ENCODE data around the gene TFAP2B.

TFAP2B gene

GRCh38 chr6:50818673-50819072, at the start of gene TFAP2B:
Gene TFAP2B (plus strand): TSS chr6:50818871. CDS start chr6:50818892, 21 bp downstream.
- DNase-seq, result no peak

GRCh38 chr6:50778696-50779095, 40.0 kb upstream of the TFAP2B start:
- no peak for DNase-seq

GRCh38 chr6:50780382-50780781, 38.3 kb upstream of the TFAP2B start:
- no peak for DNase-seq

- no peak for DNase-seq
These were observed 32.8 kb upstream of the TFAP2B start for GRCh38 chr6:50785921-50786320.

- DNase-seq, result peak; percentile 5
These were observed 26.7 kb upstream of the TFAP2B start for GRCh38 chr6:50791900-50792508.

GRCh38 chr6:50792771-50793170, 25.9 kb upstream of the TFAP2B start:
- DNase-seq, result no peak

- DNase-seq, result no peak
These were observed 23.1 kb upstream of the TFAP2B start for GRCh38 chr6:50795574-50795973.

- no peak for DNase-seq
These were observed 14.4 kb upstream of the TFAP2B start for GRCh38 chr6:50804283-50804682.

- no peak for DNase-seq
These were observed 11.6 kb upstream of the TFAP2B start for GRCh38 chr6:50807035-50807434.

- DNase-seq, result no peak
These were observed 3.1 kb upstream of the TFAP2B start for GRCh38 chr6:50815436-50816114.

GRCh38 chr6:50816115-50816675, 2.5 kb upstream of the TFAP2B start:
- DNase-seq, result peak; percentile 31

GRCh38 chr6:50816947-50817645, 1.6 kb upstream of the TFAP2B start:
- DNase-seq, result no peak

- no peak for DNase-seq
These were observed 1.1 kb upstream of the TFAP2B start for GRCh38 chr6:50817646-50817950.

GRCh38 chr6:50818020-50818419, 651 bp upstream of the TFAP2B start:
- no peak for DNase-seq

- DNase-seq, result no peak
These were observed 814 bp downstream of the TFAP2B start for GRCh38 chr6:50819466-50819903.

- no peak for DNase-seq
These were observed 1.5 kb downstream of the TFAP2B start for GRCh38 chr6:50819904-50820868.

- no peak for DNase-seq
These were observed 2.2 kb downstream of the TFAP2B start for GRCh38 chr6:50820869-50821264.

GRCh38 chr6:50821441-50822077, 2.9 kb downstream of the TFAP2B start:
- DNase-seq, result no peak

- no peak for DNase-seq
These were observed 3.4 kb downstream of the TFAP2B start for GRCh38 chr6:50822078-50822476.

- no peak for DNase-seq
These were observed 4.6 kb downstream of the TFAP2B start for GRCh38 chr6:50823094-50823920.

GRCh38 chr6:50824552-50824951, 5.9 kb downstream of the TFAP2B start:
- no peak for DNase-seq

Data from NCI-H510A (cell line).